D721Med (cell line): ENCODE measurements around the gene ADGRB2.

Source experiments
- DNase-seq: peaks from one replicate; pipeline ENCODE4 v3.0.0; 2011; ENCODE audit warnings: low spot score; ENCODE audit not compliant: insufficient read length
- FAIRE-seq: peaks from 2 replicates; lab custom pipeline; 2011; peaks lifted over from hg19 to GRCh38; lab: Jason Lieb, UNC
- CTCF ChIP-seq: IDR thresholded peaks from 2 replicates; pipeline ENCODE4 v1.5.1; 2012; ENCODE audit warnings: mild to moderate bottlenecking, control low read depth; ENCODE audit not compliant: insufficient read depth; ENCODE audit errors: missing control alignments

Gene ADGRB2

DNA sequence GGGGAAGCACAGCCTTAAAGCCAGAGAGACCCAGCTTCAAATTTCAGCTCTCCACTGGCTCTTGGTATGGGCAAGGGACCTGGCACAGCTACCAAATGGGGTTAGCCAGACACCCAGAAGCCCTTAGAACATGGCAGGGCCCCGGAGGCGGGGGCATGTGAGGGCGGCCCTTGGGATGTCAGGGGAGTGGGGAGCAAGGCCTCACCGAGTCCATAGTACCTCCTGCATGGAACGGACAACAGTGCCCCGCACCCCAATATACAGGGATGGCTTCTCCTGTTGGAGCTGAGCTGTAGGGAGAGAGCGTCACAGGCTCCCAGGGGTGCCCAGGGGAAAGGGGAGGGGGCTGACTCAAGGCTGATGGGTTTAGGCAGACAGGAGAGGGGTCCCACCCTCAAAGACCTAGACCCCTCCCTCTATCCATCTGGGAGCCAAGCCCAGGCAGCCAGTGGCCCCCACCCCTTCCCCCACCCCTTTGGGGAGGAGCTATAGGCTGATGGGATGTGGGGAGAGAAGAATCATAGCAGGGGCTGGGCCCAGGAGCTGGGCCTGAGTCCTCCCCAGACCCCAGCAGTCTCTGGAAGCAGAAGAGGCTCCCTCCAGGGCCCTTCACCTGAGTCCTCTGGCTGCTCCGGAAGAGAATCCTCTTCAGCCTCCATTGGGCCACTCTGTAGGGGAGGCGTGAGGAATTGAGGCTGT lies 35.2 kb upstream of the ADGRB2 start:
- no peak for TF ChIP-seq CTCF
- no peak for FAIRE-seq
- no peak for DNase-seq

GRCh38 chr1:31798433-31799195 lies 34.5 kb upstream of the ADGRB2 start:
- DNase-seq (peak; percentile 71), FAIRE-seq (no peak)
- TF ChIP-seq CTCF = no peak

DNA sequence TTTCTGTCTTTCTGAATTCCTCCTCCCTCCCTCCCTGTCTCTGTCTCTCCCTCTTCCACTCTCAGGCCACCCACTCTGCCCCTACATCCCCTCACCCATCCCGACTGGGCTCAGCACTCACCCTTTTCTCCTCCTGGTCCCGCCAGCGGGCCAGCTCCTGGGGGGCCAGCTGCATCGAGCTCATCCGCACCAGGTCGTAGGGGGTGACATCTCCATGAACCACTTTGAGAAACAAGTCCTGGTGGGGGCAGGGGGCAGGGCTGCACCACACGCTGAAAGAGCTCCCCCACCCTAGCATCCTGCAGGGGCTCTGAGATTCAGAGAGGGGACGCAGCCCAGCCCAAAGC lies 33.9 kb upstream of the ADGRB2 start:
- TF ChIP-seq CTCF = no peak
- DNase-seq (no peak), FAIRE-seq (no peak)

DNA sequence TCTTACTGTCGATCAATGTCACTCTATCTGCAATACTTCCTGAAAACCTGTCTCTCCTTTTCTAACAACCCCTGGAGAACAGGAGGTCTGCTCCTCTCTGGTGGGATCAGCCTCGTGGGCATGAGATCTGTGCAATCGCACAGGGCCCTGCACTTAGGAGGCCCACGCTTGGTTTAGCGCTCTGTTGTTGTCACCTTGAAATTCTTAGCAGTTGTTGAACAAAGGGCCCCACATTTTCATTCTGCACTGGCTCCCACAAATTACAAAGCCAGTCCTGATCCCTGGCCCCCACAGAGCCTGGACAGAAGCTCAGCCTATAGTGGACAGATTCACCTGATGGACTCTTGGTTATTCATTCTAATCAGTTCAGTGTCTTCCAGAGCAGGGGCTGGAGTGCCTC lies 33.1 kb upstream of the ADGRB2 start:
- no peak for FAIRE-seq

GRCh38 chr1:31796707-31797106 lies 32.6 kb upstream of the ADGRB2 start:
- FAIRE-seq (no peak), DNase-seq (no peak)
- no peak for TF ChIP-seq CTCF

More for the DNA sequence above, 33.1 kb upstream of the ADGRB2 start:
- TF ChIP-seq CTCF = no peak
- DNase-seq = no peak

GRCh38 chr1:31795801-31796621 lies 31.9 kb upstream of the ADGRB2 start:
- FAIRE-seq (no peak), DNase-seq (no peak)
- TF ChIP-seq CTCF = peak; percentile 8
